ENCODE measurements around the gene SEMA4C. TPM values are rescaled to one million over a fixed set of nuclear protein-coding genes. Genes with fewer than 3 reads are reported as not detected.

SEMA4C gene, protein sequence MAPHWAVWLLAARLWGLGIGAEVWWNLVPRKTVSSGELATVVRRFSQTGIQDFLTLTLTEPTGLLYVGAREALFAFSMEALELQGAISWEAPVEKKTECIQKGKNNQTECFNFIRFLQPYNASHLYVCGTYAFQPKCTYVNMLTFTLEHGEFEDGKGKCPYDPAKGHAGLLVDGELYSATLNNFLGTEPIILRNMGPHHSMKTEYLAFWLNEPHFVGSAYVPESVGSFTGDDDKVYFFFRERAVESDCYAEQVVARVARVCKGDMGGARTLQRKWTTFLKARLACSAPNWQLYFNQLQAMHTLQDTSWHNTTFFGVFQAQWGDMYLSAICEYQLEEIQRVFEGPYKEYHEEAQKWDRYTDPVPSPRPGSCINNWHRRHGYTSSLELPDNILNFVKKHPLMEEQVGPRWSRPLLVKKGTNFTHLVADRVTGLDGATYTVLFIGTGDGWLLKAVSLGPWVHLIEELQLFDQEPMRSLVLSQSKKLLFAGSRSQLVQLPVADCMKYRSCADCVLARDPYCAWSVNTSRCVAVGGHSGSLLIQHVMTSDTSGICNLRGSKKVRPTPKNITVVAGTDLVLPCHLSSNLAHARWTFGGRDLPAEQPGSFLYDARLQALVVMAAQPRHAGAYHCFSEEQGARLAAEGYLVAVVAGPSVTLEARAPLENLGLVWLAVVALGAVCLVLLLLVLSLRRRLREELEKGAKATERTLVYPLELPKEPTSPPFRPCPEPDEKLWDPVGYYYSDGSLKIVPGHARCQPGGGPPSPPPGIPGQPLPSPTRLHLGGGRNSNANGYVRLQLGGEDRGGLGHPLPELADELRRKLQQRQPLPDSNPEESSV
- 10 to 100 TPM in 2 of 4 donors, 1 to 10 TPM in 1, under 1 TPM in 1; 0.45 to 26.8 (median 11.2) TPM for polyA plus RNA-seq
- long read RNA-seq, donor 1 = 0 reads
- long read RNA-seq, donor 2, partial matches to known transcripts = 0 of 1 reads
- long read RNA-seq, donor 2, other reads (novel, unspliced or antisense) = 0 of 1 reads
- long read RNA-seq, donor 3, partial matches to known transcripts = 0 of 1 reads
- long read RNA-seq, donor 3, other reads (novel, unspliced or antisense) = 0 of 1 reads
- long read RNA-seq, donor 4 = 0 reads
- long read RNA-seq, donor 5 = 0 reads
- long read RNA-seq, donor 6 = 0 reads
- long read RNA-seq, donor 7 = 0 reads
- long read RNA-seq, donor 8 = 0 reads
- long read RNA-seq, donor 9 = 0 reads
- long read RNA-seq, donor 10, partial matches to known transcripts = 0 of 2 reads
- long read RNA-seq, donor 10, other reads (novel, unspliced or antisense) = 0 of 2 reads

DNA sequence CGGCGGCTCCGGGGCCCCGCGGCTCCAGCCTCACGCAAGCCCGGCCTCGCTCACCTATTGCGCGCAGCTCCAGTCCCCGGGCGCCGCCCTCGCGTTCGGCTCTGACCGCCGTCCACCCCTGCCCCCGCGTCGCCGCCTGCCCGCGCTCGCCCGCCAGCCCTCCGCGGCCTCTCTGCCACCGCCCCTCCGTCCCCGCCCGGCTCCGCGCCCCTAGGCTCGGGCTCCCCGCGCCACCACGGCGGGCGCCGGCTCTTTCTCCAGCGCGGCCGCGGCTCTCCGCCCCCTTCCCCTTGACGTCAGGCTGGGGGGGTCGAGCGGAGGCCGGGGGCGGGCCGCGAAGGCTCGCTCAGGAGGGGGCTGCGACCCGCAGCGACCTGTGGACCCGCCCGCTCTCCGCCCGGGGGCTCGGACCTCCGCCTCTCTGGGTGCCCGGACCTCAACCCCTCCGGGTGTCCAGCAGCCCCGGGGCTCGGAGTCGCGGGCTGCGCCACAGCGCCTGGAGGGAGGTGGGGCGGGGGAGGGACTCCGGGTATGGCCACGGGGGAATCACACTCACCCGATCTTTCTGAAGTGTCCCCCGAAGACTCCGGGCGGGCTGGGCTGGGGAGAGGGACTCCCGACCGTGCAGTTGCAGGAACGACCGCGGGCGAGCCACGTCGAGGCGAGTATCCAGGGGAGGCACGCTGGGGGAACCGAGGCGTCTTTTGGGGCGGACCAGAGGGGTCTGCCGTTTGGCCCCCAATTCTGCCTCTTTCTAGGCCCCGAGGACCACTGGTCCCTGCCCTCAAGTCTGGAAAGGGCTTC is at the start of gene SEMA4C:
Gene SEMA4C (minus strand): TSS at position 259 of the 804 bp plus-strand sequence. CDS start 2,194 bp downstream, outside the sequence.
- Histone ChIP-seq H3K27me3 (ENCODE audit: control insufficient read depth in 3 of 3, insufficient read depth in 3 of 3, low read length in 3 of 3) (peaks cover 0 to 10% (median 0%) of the 10 kb centered on the region in 3 donors), H3K27ac (ENCODE audit: low read depth in 1 of 3, low read length in 2 of 3) (peak within 1 kb of the TSS; percentile 43 to 91 (median 91)), H3K4me3 (ENCODE audit: low read depth in 1 of 3, low read length in 3 of 3) (peak within 1 kb of the TSS; percentile 76 to 96 (median 81)), H3K9me3 (ENCODE audit: control insufficient read depth in 2 of 2, insufficient read depth in 1 of 2, low read depth in 1 of 2, low read length in 1 of 2) (no peaks in the 10 kb centered on the region), H3K4me1 (ENCODE audit: control insufficient read depth in 3 of 3, insufficient read depth in 2 of 3, low read depth in 1 of 3, low read length in 2 of 3) (peaks cover 0 to 40% (median 6%) of the 10 kb centered on the region in 3 donors), H3K36me3 (ENCODE audit: control insufficient read depth in 3 of 3, insufficient read depth in 2 of 3, low read depth in 1 of 3, low read length in 3 of 3) (peaks cover 0 to 31% (median 0%) of the 10 kb centered on the region in 3 donors)
- peak in 1 of 2 donors; percentile 82 for DNase-seq
- no peak for FAIRE-seq
- WGBS, 3 donors = 0 to 3% (median 1%) methylated on average over 30 to 93 of the region's 93 CpGs

DNA sequence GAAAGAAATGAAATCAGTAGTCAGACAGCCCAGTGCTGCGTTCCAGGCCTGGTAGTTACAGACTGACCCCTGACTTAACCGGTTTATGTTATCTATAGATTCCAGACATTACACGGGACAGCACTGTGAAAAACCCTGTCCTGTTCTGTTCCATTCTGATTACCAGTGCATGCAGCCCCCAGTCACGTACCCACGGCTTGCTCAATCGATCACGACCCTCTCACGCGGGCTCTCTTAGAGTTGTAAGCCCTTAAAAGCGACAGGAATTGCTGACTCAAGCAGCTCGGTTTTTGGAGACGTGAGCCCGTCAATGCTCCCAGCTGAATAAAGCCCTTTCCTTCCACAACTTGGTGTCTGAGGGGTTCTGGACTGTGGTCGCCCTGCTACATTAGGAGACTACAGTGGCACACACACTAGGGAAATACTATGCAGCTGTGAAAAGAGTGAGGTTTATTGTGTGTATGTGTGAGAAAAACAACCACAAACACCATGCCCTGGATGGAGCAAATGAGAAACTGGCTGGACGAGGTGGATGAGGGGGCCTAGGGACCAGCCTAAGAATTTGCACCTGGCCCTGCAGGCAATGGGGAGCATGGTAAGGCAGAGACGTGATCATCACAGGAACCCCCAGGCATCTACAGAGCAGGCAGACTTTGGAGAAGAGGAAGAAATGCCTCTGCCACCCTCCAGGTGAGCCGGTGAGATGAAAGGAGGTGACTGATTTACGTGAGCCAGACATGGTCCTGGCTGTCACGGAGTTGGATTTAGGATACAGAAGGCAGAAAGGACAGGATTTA is 49.1 kb upstream of the SEMA4C start:
- DNase-seq (no peak), FAIRE-seq (no peak)
- no peak overlapping the region for H3K27ac ChIP-seq (ENCODE audit: low read depth in 1 of 3, low read length in 2 of 3)
- H3K36me3 ChIP-seq (ENCODE audit: control insufficient read depth in 3 of 3, insufficient read depth in 2 of 3, low read depth in 1 of 3, low read length in 3 of 3) = no peaks in the 10 kb centered on the region
- WGBS, 3 donors = 87 to 90% (median 89%) methylated on average over 19 of the region's 19 CpGs
- no peaks in the 10 kb centered on the region for H3K9me3 ChIP-seq (ENCODE audit: control insufficient read depth in 2 of 2, insufficient read depth in 1 of 2, low read depth in 1 of 2, low read length in 1 of 2)
- no peaks in the 10 kb centered on the region for H3K4me1 ChIP-seq (ENCODE audit: control insufficient read depth in 3 of 3, insufficient read depth in 2 of 3, low read depth in 1 of 3, low read length in 2 of 3)
- H3K27me3 ChIP-seq (ENCODE audit: control insufficient read depth in 3 of 3, insufficient read depth in 3 of 3, low read length in 3 of 3) = peaks cover 0 to 4% (median 0%) of the 10 kb centered on the region in 3 donors
- no peak overlapping the region for H3K4me3 ChIP-seq (ENCODE audit: low read depth in 1 of 3, low read length in 3 of 3)

DNA sequence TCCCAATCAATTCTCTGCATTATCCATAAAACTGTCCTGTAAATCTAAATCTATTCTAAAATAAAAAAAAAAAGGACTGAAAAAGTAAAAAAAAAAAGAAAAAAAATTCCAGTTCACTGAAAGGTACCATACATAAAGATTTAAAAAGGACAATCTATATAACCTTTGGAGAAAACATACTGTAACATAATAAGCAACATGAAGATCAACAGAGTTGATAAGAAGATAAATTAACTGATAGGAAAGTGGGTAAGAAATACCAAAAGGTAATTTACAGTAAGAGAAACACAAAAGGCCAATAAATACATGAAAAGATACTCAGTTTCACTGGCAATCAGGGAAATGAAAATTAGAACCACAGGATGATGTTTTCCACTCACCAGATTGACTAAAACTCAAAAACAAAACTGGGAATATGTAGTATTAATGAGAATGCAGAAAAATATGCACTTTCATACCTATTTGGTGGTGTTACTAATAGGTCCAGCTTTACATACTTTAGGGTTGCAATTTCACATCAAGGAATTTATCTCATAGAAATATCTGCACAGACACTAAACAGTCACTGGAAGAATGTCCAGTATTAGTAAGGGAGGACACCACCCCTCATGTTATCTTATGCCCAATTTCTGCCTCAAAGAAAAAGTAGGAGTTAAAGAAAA is 48.3 kb upstream of the SEMA4C start:
- Histone ChIP-seq H3K27me3 (ENCODE audit: control insufficient read depth in 3 of 3, insufficient read depth in 3 of 3, low read length in 3 of 3) (peaks cover 0 to 8% (median 0%) of the 10 kb centered on the region in 3 donors), H3K4me1 (ENCODE audit: control insufficient read depth in 3 of 3, insufficient read depth in 2 of 3, low read depth in 1 of 3, low read length in 2 of 3) (no peaks in the 10 kb centered on the region), H3K4me3 (ENCODE audit: low read depth in 1 of 3, low read length in 3 of 3) (no peak overlapping the region), H3K9me3 (ENCODE audit: control insufficient read depth in 2 of 2, insufficient read depth in 1 of 2, low read depth in 1 of 2, low read length in 1 of 2) (no peaks in the 10 kb centered on the region), H3K36me3 (ENCODE audit: control insufficient read depth in 3 of 3, insufficient read depth in 2 of 3, low read depth in 1 of 3, low read length in 3 of 3) (no peaks in the 10 kb centered on the region), H3K27ac (ENCODE audit: low read depth in 1 of 3, low read length in 2 of 3) (no peak overlapping the region)
- FAIRE-seq (no peak), DNase-seq (no peak)

DNA sequence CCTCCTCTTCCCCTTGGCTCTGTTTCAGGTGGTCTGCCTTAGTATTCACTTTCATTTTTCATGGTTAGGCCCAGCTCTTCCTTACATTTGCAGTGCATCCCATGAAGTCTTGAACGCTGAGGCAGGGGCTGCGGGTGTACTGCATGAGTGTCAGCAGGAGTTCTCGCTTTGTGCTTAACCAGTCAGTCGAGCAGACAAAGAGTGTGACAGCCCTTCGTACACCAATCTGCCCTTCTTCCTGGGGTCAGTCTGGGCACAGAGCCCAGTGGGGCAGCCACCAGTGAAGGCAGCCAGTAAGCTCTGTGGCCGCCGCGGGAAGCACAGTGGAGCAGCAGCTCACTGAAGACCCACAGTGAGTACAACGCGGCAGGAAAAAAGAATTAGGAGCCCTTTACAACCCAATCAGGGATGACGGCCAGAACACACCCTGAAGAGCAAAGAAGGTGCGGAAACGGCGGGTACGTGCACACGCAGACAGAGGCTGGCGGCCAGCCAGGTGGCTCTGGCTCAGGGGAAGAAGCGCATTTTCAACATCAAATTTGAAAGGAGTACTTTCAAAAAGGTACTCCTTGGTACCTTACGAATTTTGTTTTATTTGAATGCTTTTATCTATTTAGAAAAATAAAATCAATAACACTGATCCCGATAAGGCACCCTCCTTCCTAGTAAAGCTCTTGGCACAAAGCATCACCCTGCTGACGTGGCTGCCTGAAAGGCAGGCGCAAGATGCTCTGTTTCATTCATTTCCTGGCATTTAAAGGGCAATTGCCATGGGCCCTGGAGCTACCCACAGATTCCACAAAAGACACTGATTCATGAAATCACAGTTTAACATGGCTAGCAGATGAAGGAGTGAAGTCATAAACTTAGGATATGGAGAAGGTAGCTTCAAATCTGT is 47.0 kb upstream of the SEMA4C start:
- H3K36me3 ChIP-seq (ENCODE audit: control insufficient read depth in 3 of 3, insufficient read depth in 2 of 3, low read depth in 1 of 3, low read length in 3 of 3) = no peaks in the 10 kb centered on the region
- WGBS, 3 donors = 59 to 86% (median 78%) methylated on average over 22 of the region's 22 CpGs
- no peak for FAIRE-seq
- no peak for DNase-seq
- no peak overlapping the region for H3K27ac ChIP-seq (ENCODE audit: low read depth in 1 of 3, low read length in 2 of 3)
- peaks cover 0 to 13% (median 0%) of the 10 kb centered on the region in 3 donors for H3K27me3 ChIP-seq (ENCODE audit: control insufficient read depth in 3 of 3, insufficient read depth in 3 of 3, low read length in 3 of 3)
- no peaks in the 10 kb centered on the region for H3K9me3 ChIP-seq (ENCODE audit: control insufficient read depth in 2 of 2, insufficient read depth in 1 of 2, low read depth in 1 of 2, low read length in 1 of 2)
- no peaks in the 10 kb centered on the region for H3K4me1 ChIP-seq (ENCODE audit: control insufficient read depth in 3 of 3, insufficient read depth in 2 of 3, low read depth in 1 of 3, low read length in 2 of 3)
- no peak overlapping the region for H3K4me3 ChIP-seq (ENCODE audit: low read depth in 1 of 3, low read length in 3 of 3)

DNA sequence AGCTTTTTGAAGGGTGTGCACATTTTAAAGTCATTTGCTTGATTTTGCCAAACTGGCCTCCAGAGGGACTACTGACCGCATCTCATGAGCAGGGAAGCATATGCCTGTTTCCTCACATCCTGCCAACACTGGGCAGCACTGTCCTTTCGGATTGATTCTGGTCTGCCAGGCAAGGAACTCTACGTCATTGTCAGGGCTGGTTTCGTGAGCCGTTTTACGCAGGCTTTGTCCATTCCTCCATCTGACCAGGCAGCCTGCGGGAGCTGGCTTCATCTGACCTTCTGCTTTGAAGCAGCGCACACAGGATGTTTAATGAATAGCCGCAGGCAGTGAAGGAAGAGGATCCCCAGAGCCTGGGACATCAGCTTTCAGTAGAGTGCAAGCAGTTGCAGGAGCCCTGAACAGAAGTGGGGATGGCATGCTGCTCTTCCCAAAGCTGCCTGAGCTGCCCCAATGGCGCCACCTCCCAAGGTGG is 46.3 kb upstream of the SEMA4C start:
- Histone ChIP-seq H3K36me3 (ENCODE audit: control insufficient read depth in 3 of 3, insufficient read depth in 2 of 3, low read depth in 1 of 3, low read length in 3 of 3) (no peaks in the 10 kb centered on the region), H3K27me3 (ENCODE audit: control insufficient read depth in 3 of 3, insufficient read depth in 3 of 3, low read length in 3 of 3) (peaks cover 0 to 13% (median 0%) of the 10 kb centered on the region in 3 donors), H3K9me3 (ENCODE audit: control insufficient read depth in 2 of 2, insufficient read depth in 1 of 2, low read depth in 1 of 2, low read length in 1 of 2) (no peaks in the 10 kb centered on the region), H3K4me3 (ENCODE audit: low read depth in 1 of 3, low read length in 3 of 3) (no peak overlapping the region), H3K27ac (ENCODE audit: low read depth in 1 of 3, low read length in 2 of 3) (peak overlapping the region in 1 of 3 donors; percentile 0), H3K4me1 (ENCODE audit: control insufficient read depth in 3 of 3, insufficient read depth in 2 of 3, low read depth in 1 of 3, low read length in 2 of 3) (no peaks in the 10 kb centered on the region)
- 61 to 82% (median 81%) methylated on average over 10 of the region's 10 CpGs for WGBS, 3 donors
- no peak for DNase-seq
- no peak for FAIRE-seq

DNA sequence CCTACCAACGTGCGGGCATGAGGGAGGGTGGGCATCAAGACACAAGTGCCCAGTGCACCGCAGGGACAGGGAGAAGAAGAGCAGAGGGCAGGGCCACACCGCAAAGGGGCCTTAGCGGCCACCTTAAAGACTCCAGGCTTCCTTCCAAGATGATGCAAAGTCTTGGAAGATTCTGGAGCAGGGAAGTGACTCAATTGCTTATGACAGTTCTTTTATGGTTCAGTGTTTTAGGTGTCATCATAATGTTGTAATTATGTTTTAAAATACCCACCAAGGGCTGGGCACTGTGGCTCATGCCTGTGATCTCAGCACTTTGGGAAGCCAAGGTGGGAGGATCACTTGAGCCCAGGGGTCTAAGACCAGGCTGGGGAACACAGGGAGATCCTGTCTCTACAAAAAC is 44.5 kb upstream of the SEMA4C start:
- no peak overlapping the region for H3K4me3 ChIP-seq (ENCODE audit: low read depth in 1 of 3, low read length in 3 of 3)
- H3K27me3 ChIP-seq (ENCODE audit: control insufficient read depth in 3 of 3, insufficient read depth in 3 of 3, low read length in 3 of 3) = peaks cover 0 to 13% (median 0%) of the 10 kb centered on the region in 3 donors
- DNase-seq (no peak), FAIRE-seq (no peak)
- H3K4me1 ChIP-seq (ENCODE audit: control insufficient read depth in 3 of 3, insufficient read depth in 2 of 3, low read depth in 1 of 3, low read length in 2 of 3) = no peaks in the 10 kb centered on the region
- H3K36me3 ChIP-seq (ENCODE audit: control insufficient read depth in 3 of 3, insufficient read depth in 2 of 3, low read depth in 1 of 3, low read length in 3 of 3) = no peaks in the 10 kb centered on the region
- WGBS, 3 donors = 61 to 68% (median 63%) methylated on average over 5 of the region's 5 CpGs
- no peak overlapping the region for H3K27ac ChIP-seq (ENCODE audit: low read depth in 1 of 3, low read length in 2 of 3)
- H3K9me3 ChIP-seq (ENCODE audit: control insufficient read depth in 2 of 2, insufficient read depth in 1 of 2, low read depth in 1 of 2, low read length in 1 of 2) = no peaks in the 10 kb centered on the region

Measured in small intestine (tissue), 16 donors.